ENCODE results near the gene NYNRIN.

NYNRIN gene

GRCh38 chr14:24360281-24360680, 38.5 kb upstream of the NYNRIN start:
- no peak for TF ChIP-seq CTCF (IDR thresholded peaks at IDR 0.05; ENCODE audit: low read depth, low read length)
- no peak overlapping the region for H3K4me3 ChIP-seq (replicated peaks in 1 of 2; ENCODE audit: low read depth in 2 of 2, low read length in 2 of 2)
- DNase-seq (ENCODE audit: low read depth in 2 of 2) = no peak

GRCh38 chr14:24361326-24361725, 37.5 kb upstream of the NYNRIN start:
- TF ChIP-seq CTCF (IDR thresholded peaks at IDR 0.05; ENCODE audit: low read depth, low read length) = no peak
- DNase-seq (ENCODE audit: low read depth in 2 of 2) = no peak
- H3K4me3 ChIP-seq (replicated peaks in 1 of 2; ENCODE audit: low read depth in 2 of 2, low read length in 2 of 2) = no peak overlapping the region

- H3K4me3 ChIP-seq (replicated peaks in 1 of 2; ENCODE audit: low read depth in 2 of 2, low read length in 2 of 2) = no peak overlapping the region
- no peak for DNase-seq (ENCODE audit: low read depth in 2 of 2)
- TF ChIP-seq CTCF (IDR thresholded peaks at IDR 0.05; ENCODE audit: low read depth, low read length) = no peak
Measured at GRCh38 chr14:24362241-24362960, 36.4 kb upstream of the NYNRIN start.

GRCh38 chr14:24363401-24363800, 35.4 kb upstream of the NYNRIN start:
- no peak for TF ChIP-seq CTCF (IDR thresholded peaks at IDR 0.05; ENCODE audit: low read depth, low read length)
- no peak overlapping the region for H3K4me3 ChIP-seq (replicated peaks in 1 of 2; ENCODE audit: low read depth in 2 of 2, low read length in 2 of 2)
- no peak for DNase-seq (ENCODE audit: low read depth in 2 of 2)

GRCh38 chr14:24364841-24365240, 34.0 kb upstream of the NYNRIN start:
- DNase-seq (ENCODE audit: low read depth in 2 of 2) = no peak
- H3K4me3 ChIP-seq (replicated peaks in 1 of 2; ENCODE audit: low read depth in 2 of 2, low read length in 2 of 2) = no peak overlapping the region
- no peak for TF ChIP-seq CTCF (IDR thresholded peaks at IDR 0.05; ENCODE audit: low read depth, low read length)

- peak overlapping the region; percentile 1 to 46 for H3K4me3 ChIP-seq (replicated peaks in 1 of 2; ENCODE audit: low read depth in 2 of 2, low read length in 2 of 2)
- peak; percentile 92 for TF ChIP-seq CTCF (IDR thresholded peaks at IDR 0.05; ENCODE audit: low read depth, low read length)
- peak; percentile 96 to 97 for DNase-seq (ENCODE audit: low read depth in 2 of 2)
Measured at GRCh38 chr14:24365600-24366412, 33.0 kb upstream of the NYNRIN start.
